Peyer's patch (tissue), 4 donors: ENCODE data around the gene F13B. TPM values are rescaled to one million over a fixed set of nuclear protein-coding genes. Genes with fewer than 3 reads are reported as not detected.
"Not testable (repeated sequence)": the region's sequence is repeated elsewhere in the genome, so short reads cannot be mapped to it uniquely, and the experiment has no call there.

ENCODE experiments used
- DNase-seq, 3 donors: peaks; one replicate each; pipeline ENCODE4 v3.0.0-alpha.2; 2017 to 2019
- H3K27ac ChIP-seq, 4 donors: fragments of 200-600 bp; sonication (generic); one replicate each; pipeline ENCODE4 v1.5.1; 2016 to 2019
- H3K27me3 ChIP-seq, 2 donors: fragments of 200-600 bp; sonication (generic); one replicate each; pipeline ENCODE4 v1.5.1; 2019
- H3K36me3 ChIP-seq, 3 donors: fragments of 200-600 bp; sonication (generic); one replicate each; pipeline ENCODE4 v1.5.1; 2016 to 2019
- H3K4me1 ChIP-seq, 4 donors: fragments of 200-600 bp; sonication (generic); one replicate each; pipeline ENCODE4 v1.5.1; 2016 to 2019
- H3K4me3 ChIP-seq, 4 donors: fragments of 200-600 bp; sonication (generic); 1 replicate in 3 of 4; 2 replicates in 1 of 4; pipeline ENCODE4 v1.5.1; 2016 to 2019; ENCODE audit warnings: mild to moderate bottlenecking in 1 of 4
- H3K9me3 ChIP-seq, 4 donors: fragments of 200-600 bp; sonication (generic); one replicate each; pipeline ENCODE4 v1.5.1; 2016 to 2019; ENCODE audit warnings: mild to moderate bottlenecking in 1 of 4
- POLR2A ChIP-seq, 2 donors: fragments of 450-650 bp; IDR thresholded peaks; one replicate each; pipeline ENCODE4 v1.5.1; 2017; ENCODE audit warnings: antibody characterized with exemption in 2 of 2, mild to moderate bottlenecking in 2 of 2, moderate library complexity in 2 of 2
- total RNA-seq, 4 donors: library from RNA; depleted of rRNA; stranded (reverse); fragments of >200 nt; gene quantifications; one replicate each; pipeline ENCODE4 v1.1.0, GENCODE V29; 2016
- TF ChIP-seq, protein P1 (sequence below), 6 experiments: fragments of 450-650 bp in 4 of 6; fragments of 200-600 bp in 2 of 6; sonication (generic) in 1 of 6; IDR thresholded peaks; one replicate each; pipeline ENCODE4 v1.5.1; 2017 to 2019; ENCODE audit warnings: antibody characterized with exemption in 6 of 6, mild to moderate bottlenecking in 3 of 6, moderate library complexity in 1 of 6

F13B gene
- total RNA-seq, 4 donors from 2014 or later, result not detected

DNA sequence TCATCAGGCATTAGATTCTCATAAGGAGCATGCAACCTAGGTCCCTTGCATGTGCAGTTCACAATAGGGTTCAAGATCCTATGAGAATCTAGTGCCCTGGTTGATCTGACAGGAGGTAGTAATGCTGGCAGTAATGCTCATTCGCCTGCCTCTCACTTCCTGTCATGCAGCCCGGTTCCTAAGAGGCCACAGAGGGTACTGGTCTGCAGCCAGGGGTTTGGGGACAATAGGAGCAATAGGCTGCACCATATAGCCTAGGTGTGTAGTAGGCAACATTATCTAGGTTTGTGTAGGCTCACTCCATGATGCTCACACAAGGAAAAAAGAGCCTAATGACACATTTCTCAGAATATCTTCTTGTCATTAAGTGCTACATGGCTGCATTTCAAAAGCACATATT lies 63.9 kb downstream of the F13B start:
- H3K36me3 ChIP-seq, result no peaks in the 10 kb centered on the region
- no peak for DNase-seq
- H3K4me3 ChIP-seq, result no peak overlapping the region
- no peaks in the 10 kb centered on the region for H3K27me3 ChIP-seq
- no peak overlapping the region for H3K27ac ChIP-seq
- TF ChIP-seq, protein P1, sequence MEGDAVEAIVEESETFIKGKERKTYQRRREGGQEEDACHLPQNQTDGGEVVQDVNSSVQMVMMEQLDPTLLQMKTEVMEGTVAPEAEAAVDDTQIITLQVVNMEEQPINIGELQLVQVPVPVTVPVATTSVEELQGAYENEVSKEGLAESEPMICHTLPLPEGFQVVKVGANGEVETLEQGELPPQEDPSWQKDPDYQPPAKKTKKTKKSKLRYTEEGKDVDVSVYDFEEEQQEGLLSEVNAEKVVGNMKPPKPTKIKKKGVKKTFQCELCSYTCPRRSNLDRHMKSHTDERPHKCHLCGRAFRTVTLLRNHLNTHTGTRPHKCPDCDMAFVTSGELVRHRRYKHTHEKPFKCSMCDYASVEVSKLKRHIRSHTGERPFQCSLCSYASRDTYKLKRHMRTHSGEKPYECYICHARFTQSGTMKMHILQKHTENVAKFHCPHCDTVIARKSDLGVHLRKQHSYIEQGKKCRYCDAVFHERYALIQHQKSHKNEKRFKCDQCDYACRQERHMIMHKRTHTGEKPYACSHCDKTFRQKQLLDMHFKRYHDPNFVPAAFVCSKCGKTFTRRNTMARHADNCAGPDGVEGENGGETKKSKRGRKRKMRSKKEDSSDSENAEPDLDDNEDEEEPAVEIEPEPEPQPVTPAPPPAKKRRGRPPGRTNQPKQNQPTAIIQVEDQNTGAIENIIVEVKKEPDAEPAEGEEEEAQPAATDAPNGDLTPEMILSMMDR (IDR thresholded peaks at IDR 0.05), result no peak
- H3K9me3 ChIP-seq, result no peaks in the 10 kb centered on the region
- no peaks in the 10 kb centered on the region for H3K4me1 ChIP-seq

DNA sequence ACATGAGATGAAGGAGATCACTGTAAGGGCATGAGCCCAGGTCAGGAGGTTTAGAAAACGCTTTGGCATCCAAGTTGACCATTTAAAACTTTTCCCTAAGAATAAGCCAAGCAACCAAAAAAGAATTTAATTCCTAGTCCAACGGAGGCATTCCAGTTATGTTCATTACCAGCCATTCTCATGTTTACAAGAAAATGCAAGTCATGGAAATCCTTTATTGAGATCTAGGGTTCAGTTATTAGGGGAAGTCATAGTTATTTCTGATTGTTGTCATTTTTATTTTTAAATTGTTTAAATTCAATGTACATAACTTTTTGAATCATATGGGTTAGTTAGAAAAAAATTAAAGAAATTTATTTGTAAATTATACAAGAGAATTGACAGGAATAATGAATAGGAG lies 65.2 kb downstream of the F13B start:
- Histone ChIP-seq H3K4me1 (no peaks in the 10 kb centered on the region), H3K9me3 (no peaks in the 10 kb centered on the region), H3K4me3 (no peak overlapping the region), H3K27ac (no peak overlapping the region), H3K27me3 (no peaks in the 10 kb centered on the region), H3K36me3 (no peaks in the 10 kb centered on the region)
- no peak for TF ChIP-seq POLR2A (IDR thresholded peaks at IDR 0.05)
- TF ChIP-seq, protein P1 (IDR thresholded peaks at IDR 0.05), result no peak
- no peak for DNase-seq

DNA sequence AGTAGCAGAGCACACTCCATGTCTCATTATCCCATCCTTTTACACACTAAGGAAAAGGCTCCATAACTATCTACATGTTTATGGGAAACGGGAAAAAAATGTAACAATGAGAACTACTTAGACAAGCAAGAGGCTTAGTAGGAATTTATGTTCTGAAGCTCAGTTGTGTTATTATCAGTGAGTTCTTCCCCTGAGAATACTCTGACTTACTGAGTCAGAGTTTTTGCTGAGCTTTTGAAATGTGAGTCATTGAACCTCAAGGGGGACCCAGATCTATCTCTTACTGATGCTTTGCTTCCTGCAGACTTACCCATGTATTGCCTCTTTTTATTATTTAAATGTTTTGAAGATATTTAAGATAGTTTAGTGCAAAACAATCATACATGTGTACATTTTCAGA lies 69.6 kb downstream of the F13B start:
- Histone ChIP-seq H3K36me3 (no peaks in the 10 kb centered on the region), H3K27ac (no peak overlapping the region)
- no peak for DNase-seq

DNA sequence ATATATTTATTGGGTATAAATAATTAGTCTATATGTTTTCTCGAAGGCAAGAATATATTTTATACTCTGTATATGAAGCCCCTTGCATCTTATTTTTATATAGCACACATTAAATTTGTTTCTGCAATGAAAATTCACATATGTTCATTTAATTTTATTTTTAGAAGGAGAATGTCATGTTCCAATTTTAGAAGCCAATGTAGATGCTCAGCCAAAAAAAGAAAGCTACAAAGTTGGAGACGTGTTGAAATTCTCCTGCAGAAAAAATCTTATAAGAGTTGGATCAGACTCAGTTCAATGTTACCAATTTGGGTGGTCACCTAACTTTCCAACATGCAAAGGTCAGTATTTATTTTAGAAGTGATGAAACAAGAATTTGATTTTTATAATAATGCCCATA lies 73.1 kb downstream of the F13B start:
- Histone ChIP-seq H3K4me1 (no peaks in the 10 kb centered on the region), H3K4me3 (no peak overlapping the region), H3K27ac (no peak overlapping the region), H3K9me3 (no peaks in the 10 kb centered on the region), H3K36me3 (no peaks in the 10 kb centered on the region), H3K27me3 (no peaks in the 10 kb centered on the region)
- TF ChIP-seq POLR2A (IDR thresholded peaks at IDR 0.05), result no peak
- TF ChIP-seq, protein P1 (IDR thresholded peaks at IDR 0.05), result no peak
- no peak for DNase-seq

More for the DNA sequence above, 69.6 kb downstream of the F13B start:
- no peak for TF ChIP-seq POLR2A (IDR thresholded peaks at IDR 0.05)
- TF ChIP-seq, protein P1 (IDR thresholded peaks at IDR 0.05), result no peak
- Histone ChIP-seq H3K27me3 (no peaks in the 10 kb centered on the region), H3K9me3 (no peaks in the 10 kb centered on the region), H3K4me1 (no peaks in the 10 kb centered on the region), H3K4me3 (no peak overlapping the region)

DNA sequence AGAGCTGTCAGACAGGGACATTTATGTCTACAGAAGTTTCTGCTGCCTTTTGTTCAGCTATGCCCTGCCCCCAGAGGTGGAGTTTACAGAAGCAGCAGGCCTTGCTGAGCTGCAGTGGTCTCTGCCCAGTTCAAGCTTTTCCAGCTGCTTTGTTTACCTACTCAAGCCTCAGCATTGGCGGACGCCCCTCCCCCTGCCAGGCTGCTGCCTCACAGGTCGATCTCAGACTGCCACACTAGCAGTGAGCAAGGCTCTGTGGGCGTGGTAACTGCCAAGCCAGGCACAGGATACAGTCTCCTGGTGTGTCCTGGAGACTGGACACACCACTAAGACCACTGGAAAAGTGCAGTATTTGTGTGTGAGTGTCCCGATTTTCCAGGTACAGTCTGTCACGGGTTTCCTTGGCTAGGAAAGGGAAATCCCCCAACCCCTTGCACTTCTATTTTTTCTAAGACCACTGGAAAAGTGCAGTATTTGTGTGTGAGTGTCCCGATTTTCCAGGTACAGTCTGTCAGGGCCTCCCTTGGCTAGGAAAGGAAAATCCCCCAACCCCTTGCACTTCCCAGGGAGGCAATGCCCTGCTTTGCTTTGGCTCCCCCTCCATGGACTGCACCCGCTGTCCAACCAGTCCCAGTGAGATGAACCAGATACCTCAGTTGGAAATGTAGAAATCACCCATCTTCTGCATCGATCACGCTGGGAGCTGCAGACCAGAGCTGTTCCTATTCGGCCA lies 75.0 kb downstream of the F13B start:
- not testable (repeated sequence) for H3K27ac ChIP-seq, DNase-seq, H3K4me3 ChIP-seq, H3K36me3 ChIP-seq, H3K4me1 ChIP-seq, H3K27me3 ChIP-seq, H3K9me3 ChIP-seq

Other genes with a start within 250 kb of the F13B start
- not detected for gene CFHR1, start 247.5 kb downstream of the F13B start, total RNA-seq
- not detected for gene CFHR4, start 179.2 kb downstream of the F13B start, total RNA-seq
- not detected for gene CFHR2, start 123.5 kb downstream of the F13B start, total RNA-seq
- not detected for gene CFHR5, start 89.7 kb downstream of the F13B start, total RNA-seq
- 10 to 100 TPM in 1 of 4 donors, 1 to 10 TPM in 3; 3.2 to 10.7 (median 4.3) TPM for gene ASPM, start 79.4 kb upstream of the F13B start, total RNA-seq
- gene ZBTB41, start 134.0 kb upstream of the F13B start, total RNA-seq, result 10 to 100 TPM in 1 of 4 donors, 1 to 10 TPM in 3; 6.0 to 14.9 (median 6.3) TPM
- not detected for gene CRB1, start 201.0 kb upstream of the F13B start, total RNA-seq